IMR-90 (cell line): ENCODE measurements around the gene TFIP11. TPM values are rescaled to one million over a fixed set of nuclear protein-coding genes. Genes with fewer than 3 reads are reported as not detected.

Experiments used
- ATAC-seq: fragments of 200-7000 bp; cut with Tn5 transposase; 2 replicates; pipeline ENCODE4 v1.9.1; 2020; ENCODE audit warnings: low read depth, mild to moderate bottlenecking, moderate library complexity
- BruUV-seq: library from RNA; stranded (reverse); fragments of 400-500 nt; replicated peaks from 2 replicates; lab custom pipeline; 2021; lab: Mats Ljungman, UMichigan
- CTCF ChIA-PET: fragments of 300-600 bp; formaldehyde crosslinking; extraction: SDS; loops from one replicate; lab custom pipeline; 2021; ENCODE audit warnings: antibody characterized with exemption; lab: Yijun Ruan, JAX
- POLR2A ChIA-PET: fragments of 300-600 bp; sonication (Branson Sonifier 250); formaldehyde crosslinking; loops from one replicate; lab custom pipeline; 2022; ENCODE audit warnings: antibody characterized with exemption; ENCODE audit not compliant: unreplicated experiment; lab: Charles Lee
- DNase-seq: peaks from one replicate; pipeline ENCODE4 v3.0.0; 2013
- H2AFZ ChIP-seq: replicated peaks from 2 replicates; pipeline ENCODE3; 2013; ENCODE audit warnings: low read length, mild to moderate bottlenecking; ENCODE audit not compliant: poor library complexity
- H2AK5ac ChIP-seq: 2 replicates; pipeline ENCODE4 v1.6.1; 2013; ENCODE audit warnings: low read depth, low read length, inconsistent platforms
- H2AK9ac ChIP-seq: replicated peaks from 2 replicates; pipeline ENCODE3; 2013; ENCODE audit warnings: mild to moderate bottlenecking, low read depth, low read length, moderate library complexity; ENCODE audit not compliant: poor library complexity
- H2BK120ac ChIP-seq: 2 replicates; pipeline ENCODE4 v1.6.1; 2013; ENCODE audit warnings: low read depth, low read length, inconsistent platforms
- H2BK15ac ChIP-seq: 3 replicates; pipeline ENCODE4 v1.6.1; 2013; ENCODE audit warnings: low read depth, low read length, inconsistent platforms
- H2BK20ac ChIP-seq: 2 replicates; pipeline ENCODE4 v1.6.1; 2013; ENCODE audit warnings: low read depth, mild to moderate bottlenecking, inconsistent platforms, low read length, moderate library complexity
- H2BK5ac ChIP-seq: 2 replicates; pipeline ENCODE4 v1.6.1; 2013; ENCODE audit warnings: mild to moderate bottlenecking, low read depth, low read length, inconsistent platforms; ENCODE audit not compliant: poor library complexity, severe bottlenecking
- H3K14ac ChIP-seq: replicated peaks from 2 replicates; pipeline ENCODE4 v1.6.1; 2013; ENCODE audit warnings: low read depth, low read length, inconsistent platforms
- H3K18ac ChIP-seq: 2 replicates; pipeline ENCODE4 v1.6.1; 2013; ENCODE audit warnings: low read depth, low read length, control low read depth
- H3K23ac ChIP-seq: 2 replicates; pipeline ENCODE4 v1.6.1; 2013; ENCODE audit warnings: low read depth, low read length, inconsistent platforms
- H3K27ac ChIP-seq: 2 replicates; pipeline ENCODE4 v1.5.1; 2013; ENCODE audit warnings: mild to moderate bottlenecking, control low read depth, low read length; ENCODE audit not compliant: insufficient read depth
- H3K27me3 ChIP-seq: 2 replicates; pipeline ENCODE4 v1.6.1; 2013; ENCODE audit warnings: low read length; ENCODE audit not compliant: control insufficient read depth, insufficient read depth
- H3K36me3 ChIP-seq: 2 replicates; pipeline ENCODE4 v1.6.1; 2013; ENCODE audit warnings: low read length, mixed read lengths; ENCODE audit not compliant: control insufficient read depth, insufficient read depth
- H3K4ac ChIP-seq: 2 replicates; pipeline ENCODE4 v1.6.1; 2013; ENCODE audit warnings: low read depth, low read length, inconsistent platforms
- H3K4me1 ChIP-seq: 2 replicates; pipeline ENCODE4 v1.6.1; 2013; ENCODE audit warnings: low read length, mixed read lengths; ENCODE audit not compliant: control insufficient read depth, insufficient read depth
- H3K4me2 ChIP-seq: 2 replicates; pipeline ENCODE4 v1.6.1; 2013; ENCODE audit warnings: low read depth, mild to moderate bottlenecking, control low read depth, low read length, moderate library complexity
- H3K4me3 ChIP-seq: 2 replicates; pipeline ENCODE4 v1.5.1; 2013; ENCODE audit warnings: low read depth, mild to moderate bottlenecking, control low read depth, low read length, moderate library complexity; ENCODE audit not compliant: insufficient read depth
- H3K56ac ChIP-seq: 2 replicates; pipeline ENCODE4 v1.6.1; 2013; ENCODE audit warnings: low read length, inconsistent platforms; ENCODE audit not compliant: insufficient read depth; ENCODE audit errors: extremely low read depth
- H3K79me1 ChIP-seq, 2 experiments: 2 replicates each; pipeline ENCODE4 v1.6.1; 2013; ENCODE audit warnings: low read length in 2 of 2, inconsistent platforms in 1 of 2, low read depth in 1 of 2
- H3K9ac ChIP-seq: 2 replicates; pipeline ENCODE4 v1.6.1; 2013; ENCODE audit warnings: low read depth, low read length, control low read depth
- H3K9me1 ChIP-seq: 2 replicates; pipeline ENCODE4 v1.6.1; 2013; ENCODE audit warnings: low read length, inconsistent platforms; ENCODE audit not compliant: insufficient read depth
- H3K9me3 ChIP-seq: 2 replicates; pipeline ENCODE4 v1.6.1; 2013; ENCODE audit warnings: low read length; ENCODE audit not compliant: control insufficient read depth, insufficient read depth
- H4K20me1 ChIP-seq: 2 replicates; pipeline ENCODE4 v1.6.1; 2013; ENCODE audit warnings: low read length, inconsistent platforms; ENCODE audit not compliant: insufficient read depth
- H4K5ac ChIP-seq: 2 replicates; pipeline ENCODE4 v1.6.1; 2013; ENCODE audit warnings: mild to moderate bottlenecking, low read depth, low read length, control low read depth
- H4K8ac ChIP-seq, 2 experiments: 2 replicates each; pipeline ENCODE4 v1.6.1; 2013; ENCODE audit warnings: low read depth in 2 of 2, low read length in 2 of 2, control low read depth in 1 of 2, inconsistent platforms in 1 of 2
- H4K91ac ChIP-seq: 2 replicates; pipeline ENCODE4 v1.6.1; 2013; ENCODE audit warnings: low read depth, low read length, inconsistent platforms; ENCODE audit not compliant: insufficient read depth
- BHLHE40 ChIP-seq: fragments of 150-350 bp; IDR thresholded peaks from 2 replicates; pipeline ENCODE4 v1.6.1; 2016; ENCODE audit warnings: mild to moderate bottlenecking, low read depth, low read length
- CEBPB ChIP-seq: IDR thresholded peaks from 2 replicates; pipeline ENCODE4 v1.6.1; 2012; ENCODE audit warnings: low read depth, low read length, improper control_type of control experiment
- CHD1 ChIP-seq: IDR thresholded peaks from 2 replicates; pipeline ENCODE4 v1.6.1; 2012; ENCODE audit warnings: low read depth, low read length, improper control_type of control experiment
- CTCF ChIP-seq: conservative IDR thresholded peaks from 2 replicates; pipeline ENCODE4 v1.5.1; 2012; ENCODE audit warnings: mild to moderate bottlenecking, low read depth, low read length, improper control_type of control experiment
- ELK1 ChIP-seq: fragments of 150-350 bp; IDR thresholded peaks from 2 replicates; pipeline ENCODE4 v1.6.1; 2016; ENCODE audit warnings: low read depth, mild to moderate bottlenecking, low read length, moderate library complexity, borderline replicate concordance
- FOS ChIP-seq: fragments of 150-350 bp; IDR thresholded peaks from 2 replicates; pipeline ENCODE4 v1.6.1; 2016; ENCODE audit warnings: low read depth, low read length
- MAFK ChIP-seq: IDR thresholded peaks from 2 replicates; pipeline ENCODE4 v1.6.1; 2012; ENCODE audit warnings: low read depth, low read length, improper control_type of control experiment
- MAZ ChIP-seq: IDR thresholded peaks from 2 replicates; pipeline ENCODE4 v1.6.1; 2012; ENCODE audit warnings: low read depth, mild to moderate bottlenecking, low read length, improper control_type of control experiment, moderate library complexity, borderline replicate concordance
- MXI1 ChIP-seq: IDR thresholded peaks from 2 replicates; pipeline ENCODE4 v1.6.1; 2012; ENCODE audit warnings: low read depth, mild to moderate bottlenecking, low read length, moderate library complexity, borderline replicate concordance
- NFE2L2 ChIP-seq: fragments of 150-350 bp; IDR thresholded peaks from 2 replicates; pipeline ENCODE4 v1.6.1; 2016; ENCODE audit warnings: low read depth, mild to moderate bottlenecking, low read length
- POLR2A ChIP-seq: IDR thresholded peaks from 2 replicates; pipeline ENCODE4 v1.6.1; 2012; ENCODE audit warnings: mild to moderate bottlenecking, low read depth, low read length
- RAD21 ChIP-seq: IDR thresholded peaks from 2 replicates; pipeline ENCODE4 v1.6.1; 2012; ENCODE audit warnings: low read length, improper control_type of control experiment
- RCOR1 ChIP-seq: IDR thresholded peaks from 2 replicates; pipeline ENCODE4 v1.6.1; 2012; ENCODE audit warnings: mild to moderate bottlenecking, low read length, improper control_type of control experiment; ENCODE audit not compliant: insufficient replicate concordance
- RFX5 ChIP-seq: IDR thresholded peaks from 2 replicates; pipeline ENCODE4 v1.8.0; 2012; ENCODE audit warnings: low read depth, mild to moderate bottlenecking, low read length, moderate library complexity
- SMC3 ChIP-seq: fragments of 150-350 bp; IDR thresholded peaks from 2 replicates; pipeline ENCODE4 v1.6.1; 2016; ENCODE audit warnings: low read depth, mild to moderate bottlenecking, antibody characterized with exemption, low read length, moderate library complexity
- USF2 ChIP-seq: fragments of 150-350 bp; IDR thresholded peaks from 2 replicates; pipeline ENCODE4 v1.6.1; 2017; ENCODE audit warnings: mild to moderate bottlenecking, antibody characterized with exemption, low read length, low read depth
- WGBS, 2 experiments: methylation state at CpG; one replicate each; pipeline versions ENCODE4 v1.1.5 to v1.1.7; 2013; ENCODE audit warnings: missing lambda C conversion rate in 2 of 2; ENCODE audit not compliant: insufficient read length in 1 of 2; ENCODE audit errors: extremely low coverage in 2 of 2; 5-methylcytosine and 5-hydroxymethylcytosine counted together
- dilution Hi-C: fragments of 300-500 bp; cut with HindIII; formaldehyde crosslinking; loops from one replicate; pipeline ENCODE4 v1.14.3; 2018; ENCODE audit warnings: low sequenced_read_pairs; ENCODE audit not compliant: unreplicated experiment
- in situ Hi-C: fragments of 300-500 bp; cut with MboI; formaldehyde crosslinking; loops from 3 replicates; pipeline ENCODE4 v1.14.3; 2019; ENCODE audit warnings: low sequenced_read_pairs, inconsistent platforms, mixed read lengths
- intact Hi-C: fragments of 100-400 bp; cut with micrococcal nuclease; formaldehyde crosslinking; loops from 2 replicates; pipeline ENCODE4 v1.10.0; 2022
- polyA plus RNA-seq, 3 experiments: library from polyadenylated mRNA; depleted of rRNA; stranded (reverse); fragments of >200 nt; gene quantifications; 2 replicates each; pipeline ENCODE4 v1.2.3, GENCODE V29; 2012; ENCODE audit warnings: low replicate concordance in 1 of 3
- total RNA-seq: library from RNA; depleted of rRNA; stranded (reverse); fragments of >200 nt; gene quantifications from 2 replicates; pipeline ENCODE4 v1.2.3, GENCODE V29; 2012

TFIP11 gene
- total and polyA plus RNA-seq, 2 of the 4 experiments (the other 2 are of a cell fraction), result 22.5 to 43.2 TPM

GRCh38 chr22:26462051-26462450 is 50.2 kb downstream of the TFIP11 start:
- H3K23ac ChIP-seq, result no peak overlapping the region
- 0 out of 2 replicates have a peak, but pooled peaks cover 6% of the 10 kb centered on the region for H4K20me1 ChIP-seq
- H4K91ac ChIP-seq, result no peak overlapping the region
- no peaks in the 10 kb centered on the region for H3K9me3 ChIP-seq
- no peak overlapping the region for H4K5ac ChIP-seq
- intact Hi-C loops, result no loop called here
- H3K56ac ChIP-seq, result no peak overlapping the region
- H3K9me1 ChIP-seq, result no peaks in the 10 kb centered on the region; the same call in 1 of the 2 replicates
- TF ChIP-seq USF2 (no peak), BHLHE40 (no peak), CHD1 (no peak), MAZ (no peak), SMC3 (no peak), POLR2A (no peak), RFX5 (no peak), FOS (no peak), MXI1 (no peak), RAD21 (no peak), CEBPB (no peak), NFE2L2 (no peak), CTCF (no peak), ELK1 (no peak), MAFK (no peak), RCOR1 (no peak)
- no peak overlapping the region for H4K8ac ChIP-seq
- H3K9ac ChIP-seq, result no peak overlapping the region
- no peak overlapping the region for H3K4me3 ChIP-seq
- no peak overlapping the region for H2BK5ac ChIP-seq
- no peak overlapping the region for H3K4ac ChIP-seq
- H2AK5ac ChIP-seq, result no peak overlapping the region
- H2BK20ac ChIP-seq, result no peak overlapping the region
- H3K18ac ChIP-seq, result no peak overlapping the region
- 90% methylated on average over 2 of the region's 5 CpGs; no CpG with 5 or more reads in 1 of the 2 experiments for WGBS, 2 experiments
- H3K36me3 ChIP-seq, result peaks cover 53% of the 10 kb centered on the region
- no peak overlapping the region for H3K27ac ChIP-seq
- POLR2A ChIA-PET, result interaction anchor here (0.6 kb wide), 1 partner anchor 1386 kb away, joined by 12 read pairs; no protein-coding TSS in a partner anchor
- H3K4me2 ChIP-seq, result no peak overlapping the region
- H3K14ac ChIP-seq, result no peak overlapping the region
- H3K27me3 ChIP-seq, result no peaks in the 10 kb centered on the region
- no peak overlapping the region for H2AK9ac ChIP-seq
- peaks cover 3 to 11% of the 10 kb centered on the region in 2 experiments; a peak in 3 of 4 replicates for H3K79me1 ChIP-seq
- no TSS peak for BruUV-seq
- H3K4me1 ChIP-seq, result no peaks in the 10 kb centered on the region
- CTCF ChIA-PET, result interaction anchor here (1.1 to 2.8 kb wide), 5 partner anchors 12 to 98 kb away, joined by 3 to 14 read pairs (median 4); no protein-coding TSS in a partner anchor
- H2BK120ac ChIP-seq, result no peak overlapping the region
- ATAC-seq, result no peak
- in situ Hi-C loops, result loop anchor here (5.0 kb wide), 1 partner anchor 60 kb away; no protein-coding TSS in a partner anchor
- dilution Hi-C loops, result no loop called here
- no peak for DNase-seq
- H2BK15ac ChIP-seq, result no peak overlapping the region
- H2AFZ ChIP-seq, result no peak overlapping the region
